Measurements from ENCODE around the gene LIFR.

DNA sequence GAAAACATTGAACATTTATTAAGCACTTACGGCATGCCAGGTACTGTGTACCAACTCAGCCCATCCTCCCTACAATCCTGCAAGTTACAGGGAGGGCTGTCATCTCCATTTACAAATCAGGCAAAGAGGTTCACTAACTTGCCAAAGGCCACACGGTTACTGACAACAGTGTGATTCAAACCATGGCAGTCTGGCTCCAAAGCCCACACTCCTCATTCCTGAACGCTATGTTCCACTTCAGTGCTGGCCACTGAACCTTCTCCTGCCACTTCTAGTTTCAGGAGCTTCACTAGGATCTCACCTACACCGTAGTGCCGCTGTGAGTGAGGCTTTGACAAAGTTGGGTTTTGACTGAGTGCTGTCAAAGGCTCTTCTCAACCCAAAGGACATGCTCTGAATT, 7.2 kb upstream of the LIFR start:
- TF ChIP-seq, protein P1, sequence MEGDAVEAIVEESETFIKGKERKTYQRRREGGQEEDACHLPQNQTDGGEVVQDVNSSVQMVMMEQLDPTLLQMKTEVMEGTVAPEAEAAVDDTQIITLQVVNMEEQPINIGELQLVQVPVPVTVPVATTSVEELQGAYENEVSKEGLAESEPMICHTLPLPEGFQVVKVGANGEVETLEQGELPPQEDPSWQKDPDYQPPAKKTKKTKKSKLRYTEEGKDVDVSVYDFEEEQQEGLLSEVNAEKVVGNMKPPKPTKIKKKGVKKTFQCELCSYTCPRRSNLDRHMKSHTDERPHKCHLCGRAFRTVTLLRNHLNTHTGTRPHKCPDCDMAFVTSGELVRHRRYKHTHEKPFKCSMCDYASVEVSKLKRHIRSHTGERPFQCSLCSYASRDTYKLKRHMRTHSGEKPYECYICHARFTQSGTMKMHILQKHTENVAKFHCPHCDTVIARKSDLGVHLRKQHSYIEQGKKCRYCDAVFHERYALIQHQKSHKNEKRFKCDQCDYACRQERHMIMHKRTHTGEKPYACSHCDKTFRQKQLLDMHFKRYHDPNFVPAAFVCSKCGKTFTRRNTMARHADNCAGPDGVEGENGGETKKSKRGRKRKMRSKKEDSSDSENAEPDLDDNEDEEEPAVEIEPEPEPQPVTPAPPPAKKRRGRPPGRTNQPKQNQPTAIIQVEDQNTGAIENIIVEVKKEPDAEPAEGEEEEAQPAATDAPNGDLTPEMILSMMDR (IDR thresholded peaks at IDR 0.05; ENCODE audit: poor library complexity): no peak
- TF ChIP-seq EZH2 (IDR thresholded peaks at IDR 0.05; ENCODE audit: borderline replicate concordance): no peak

All from hepatocyte (in vitro differentiated cells).